HK-2 (cell line): Measurements from ENCODE around the gene ULK3.
A peak's percentile ranks its signal among the peaks of the same experiment; 100 is the strongest.

Experiments used
- DNase-seq: peaks from one replicate; pipeline ENCODE4 v3.0.0-alpha.2; 2018; ENCODE audit not compliant: unreplicated experiment

The ULK3 gene

GRCh38 chr15:74799255-74799855, 43.6 kb downstream of the ULK3 start:
- no peak for DNase-seq

- DNase-seq, result no peak
Observed at GRCh38 chr15:74798388-74799254, 44.3 kb downstream of the ULK3 start.

GRCh38 chr15:74795966-74796625, 46.9 kb downstream of the ULK3 start:
- no peak for DNase-seq

GRCh38 chr15:74794970-74795349, 48.0 kb downstream of the ULK3 start:
- DNase-seq, result no peak

GRCh38 chr15:74794248-74794969, 48.5 kb downstream of the ULK3 start:
- DNase-seq, result no peak

- no peak for DNase-seq
Observed at GRCh38 chr15:74793135-74794028, 49.6 kb downstream of the ULK3 start.

- no peak for DNase-seq
Observed at GRCh38 chr15:74792227-74793016, 50.5 kb downstream of the ULK3 start.

- no peak for DNase-seq
Observed at GRCh38 chr15:74791667-74792066, 51.3 kb downstream of the ULK3 start.

- no peak for DNase-seq
Observed at GRCh38 chr15:74791007-74791406, 51.9 kb downstream of the ULK3 start.

- peak; percentile 85 for DNase-seq
Observed at GRCh38 chr15:74790080-74790916, 52.7 kb downstream of the ULK3 start.

GRCh38 chr15:74789741-74790079, 53.2 kb downstream of the ULK3 start:
- no peak for DNase-seq

- no peak for DNase-seq
Observed at GRCh38 chr15:74789171-74789631, 53.8 kb downstream of the ULK3 start.

GRCh38 chr15:74788683-74789151, 54.2 kb downstream of the ULK3 start:
- DNase-seq, result no peak

- DNase-seq, result no peak
Observed at GRCh38 chr15:74788042-74788682, 54.8 kb downstream of the ULK3 start.

GRCh38 chr15:74787251-74788041, 55.5 kb downstream of the ULK3 start:
- DNase-seq, result peak; percentile 34

GRCh38 chr15:74786551-74787165, 56.3 kb downstream of the ULK3 start:
- no peak for DNase-seq
